ENCODE measurements around the gene DDX41.

The DDX41 gene

DNA sequence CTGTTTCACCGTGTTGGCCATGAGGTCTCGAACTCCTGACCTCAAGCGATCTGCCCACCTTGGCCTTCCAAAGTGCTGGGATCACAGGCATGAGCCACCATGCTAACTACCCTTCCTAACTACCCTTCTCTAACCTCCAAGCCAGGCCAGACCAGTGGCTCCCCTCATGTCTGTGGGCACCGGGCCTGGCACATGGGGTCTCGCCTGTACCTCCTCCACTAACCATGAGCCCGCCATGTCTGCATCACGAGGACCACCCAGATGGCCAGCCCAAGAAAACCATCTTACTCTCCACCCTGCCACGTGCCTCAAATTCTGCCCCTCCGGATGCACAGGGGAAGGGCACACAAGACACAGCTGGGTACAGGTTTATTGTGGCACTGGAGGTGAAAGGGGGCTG is 33.7 kb downstream of the DDX41 start:
- no peak for DNase-seq

DNA sequence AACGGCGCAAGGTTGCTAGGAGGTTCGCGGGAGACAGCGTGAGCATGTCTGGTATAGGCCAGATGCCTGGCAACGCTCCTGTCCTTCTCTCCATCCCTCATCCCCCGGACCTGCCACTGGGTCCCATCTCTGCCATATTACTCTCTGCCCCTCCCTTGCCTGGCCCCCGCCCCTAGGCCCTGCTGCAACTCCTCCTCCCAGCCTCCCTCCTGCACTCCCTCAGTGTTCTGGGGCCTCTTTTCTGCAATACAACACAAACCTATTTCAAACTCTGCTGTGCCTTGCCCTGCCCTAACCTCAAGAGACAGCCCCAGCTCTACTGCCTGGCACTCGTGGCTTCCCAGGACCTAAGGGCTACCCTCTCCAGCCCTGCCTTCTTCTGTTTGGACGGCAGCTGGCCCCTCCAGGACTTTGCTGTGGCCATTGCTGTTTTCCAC is 34.4 kb downstream of the DDX41 start:
- DNase-seq: no peak

DNA sequence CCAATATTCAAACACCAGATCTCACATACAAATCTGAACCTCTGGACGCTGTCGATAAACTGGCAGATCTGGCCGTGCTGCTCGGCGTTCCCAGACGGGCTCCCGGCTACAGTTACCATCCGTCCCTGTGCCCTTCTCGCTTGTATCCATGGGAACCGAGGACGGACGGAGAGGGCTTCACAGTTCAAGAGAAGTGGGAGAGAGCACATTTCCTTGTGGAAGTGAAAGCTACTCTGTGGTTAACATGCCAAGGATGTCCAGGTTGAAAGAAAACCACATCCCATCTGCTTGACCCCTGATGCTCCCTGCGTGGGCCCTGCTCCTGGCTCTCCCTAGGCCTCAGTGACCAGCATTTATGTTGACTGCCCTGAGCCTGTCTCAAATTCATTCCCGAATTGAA is 37.0 kb downstream of the DDX41 start:
- peak; percentile 98 for DNase-seq

DNA sequence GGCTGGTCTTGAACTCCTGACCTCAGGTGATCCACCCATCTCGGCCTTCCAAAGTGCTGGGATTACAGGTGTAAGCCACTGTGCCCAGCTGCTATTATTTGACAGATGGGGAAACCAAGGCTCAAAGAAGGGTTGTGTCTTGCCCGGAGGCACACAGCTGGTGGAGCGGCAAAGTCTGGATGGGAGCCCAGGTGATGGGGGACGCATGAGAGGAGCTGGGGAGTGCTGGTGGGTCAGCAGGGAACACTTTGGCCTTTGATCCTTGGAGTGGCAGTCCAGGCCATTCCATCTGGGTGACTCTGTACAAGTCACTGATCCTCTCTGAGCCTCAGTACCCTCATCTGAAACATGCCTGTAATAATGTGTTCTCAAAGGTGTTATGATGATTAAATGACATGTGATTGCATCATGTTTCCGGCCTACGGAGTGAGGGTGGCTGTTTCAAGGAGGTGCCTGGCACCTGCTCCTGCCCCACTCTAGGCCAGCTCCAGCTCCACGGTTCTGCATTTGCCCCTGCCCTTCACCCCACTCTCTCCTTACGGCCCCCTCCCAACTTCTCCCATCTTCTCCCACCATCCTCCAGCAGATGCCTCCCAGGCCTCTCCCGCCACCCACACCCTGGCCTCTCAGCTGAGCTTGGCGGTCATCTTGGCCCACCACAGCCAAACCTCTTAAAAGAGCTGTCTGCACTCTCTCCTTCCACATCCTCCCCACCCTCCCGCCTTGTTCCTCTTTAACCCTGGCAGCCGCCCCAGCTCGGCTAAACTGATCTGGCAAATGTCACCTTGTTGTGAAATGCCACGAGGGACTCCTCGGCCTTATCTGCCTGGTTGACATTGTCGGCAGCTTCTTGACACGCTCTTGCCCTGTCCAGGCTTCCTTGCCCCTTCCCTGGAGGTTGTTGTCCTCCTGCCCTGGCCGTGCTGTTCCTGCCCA is 37.8 kb downstream of the DDX41 start:
- peak; percentile 96 for DNase-seq

DNA sequence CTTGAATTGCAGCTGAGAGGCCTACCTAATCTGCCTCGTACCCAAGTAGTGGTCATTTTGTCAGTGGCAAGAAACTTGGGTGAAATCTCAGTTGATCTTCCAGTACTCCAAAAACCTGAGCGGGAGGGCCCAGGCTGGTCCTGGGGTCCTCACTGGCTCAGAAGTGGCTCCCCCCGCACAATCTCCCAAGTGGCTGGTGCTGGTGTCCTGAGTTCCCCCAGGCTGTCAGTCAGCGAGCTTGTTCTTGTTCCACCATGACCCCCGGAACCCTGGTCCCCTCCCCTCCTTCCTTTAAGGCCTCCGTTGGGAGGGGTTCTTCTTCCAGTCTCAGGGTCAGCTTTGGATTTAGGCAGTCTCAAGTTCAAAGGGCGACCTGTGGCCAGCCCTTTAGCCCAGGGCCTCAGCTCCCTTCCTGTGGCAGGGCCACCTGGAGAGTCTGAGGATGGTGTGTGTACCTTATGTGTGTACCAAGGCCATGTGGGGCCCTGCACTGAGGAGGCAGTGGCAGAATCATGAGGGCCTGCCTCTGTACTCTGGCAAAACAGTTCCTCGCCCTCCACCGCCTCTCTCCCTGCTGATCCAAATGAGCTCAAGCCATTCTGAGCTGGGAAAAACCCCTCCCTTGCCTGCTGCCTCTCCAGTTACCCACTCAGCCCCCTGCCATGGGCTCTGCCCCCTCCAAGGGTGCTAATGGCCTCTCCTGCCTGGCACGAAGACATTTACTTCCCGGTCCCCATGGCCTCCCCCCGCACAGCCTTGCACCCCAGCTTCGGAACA is 38.9 kb downstream of the DDX41 start:
- no peak for DNase-seq

DNA sequence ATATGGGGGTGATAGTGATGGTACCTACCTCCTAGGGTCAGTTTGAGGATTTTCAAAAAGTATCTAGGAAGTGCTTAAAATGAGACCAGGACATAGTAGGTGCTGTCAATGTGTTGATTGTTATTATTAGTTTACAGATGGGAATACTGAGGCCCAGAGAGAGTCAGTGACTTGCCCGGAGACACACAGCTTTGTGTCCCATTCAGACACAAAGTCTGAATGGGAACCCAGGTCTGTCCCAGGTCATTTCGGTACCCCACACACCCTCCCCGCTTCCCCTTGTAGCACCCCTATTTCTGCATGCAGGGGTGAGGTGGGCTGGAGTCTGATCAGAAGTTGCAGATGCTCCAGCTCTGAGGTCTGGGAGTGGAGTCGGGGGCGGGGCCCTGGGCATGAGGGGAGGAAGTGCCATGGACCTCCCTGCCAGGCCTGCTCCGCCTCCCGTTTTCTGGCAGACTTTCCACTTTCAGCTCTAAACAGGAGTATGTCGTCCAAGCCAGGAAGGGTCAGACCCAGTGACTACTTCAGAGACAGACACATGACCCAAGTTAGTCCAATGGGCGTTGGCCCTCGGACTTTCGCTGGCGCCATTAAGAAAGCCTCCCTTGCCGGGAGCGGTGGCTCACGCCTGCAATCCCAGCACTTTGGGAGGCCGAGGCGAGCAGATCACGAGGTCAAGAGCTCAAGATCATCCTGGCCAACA is 40.1 kb downstream of the DDX41 start:
- no peak for DNase-seq

DNA sequence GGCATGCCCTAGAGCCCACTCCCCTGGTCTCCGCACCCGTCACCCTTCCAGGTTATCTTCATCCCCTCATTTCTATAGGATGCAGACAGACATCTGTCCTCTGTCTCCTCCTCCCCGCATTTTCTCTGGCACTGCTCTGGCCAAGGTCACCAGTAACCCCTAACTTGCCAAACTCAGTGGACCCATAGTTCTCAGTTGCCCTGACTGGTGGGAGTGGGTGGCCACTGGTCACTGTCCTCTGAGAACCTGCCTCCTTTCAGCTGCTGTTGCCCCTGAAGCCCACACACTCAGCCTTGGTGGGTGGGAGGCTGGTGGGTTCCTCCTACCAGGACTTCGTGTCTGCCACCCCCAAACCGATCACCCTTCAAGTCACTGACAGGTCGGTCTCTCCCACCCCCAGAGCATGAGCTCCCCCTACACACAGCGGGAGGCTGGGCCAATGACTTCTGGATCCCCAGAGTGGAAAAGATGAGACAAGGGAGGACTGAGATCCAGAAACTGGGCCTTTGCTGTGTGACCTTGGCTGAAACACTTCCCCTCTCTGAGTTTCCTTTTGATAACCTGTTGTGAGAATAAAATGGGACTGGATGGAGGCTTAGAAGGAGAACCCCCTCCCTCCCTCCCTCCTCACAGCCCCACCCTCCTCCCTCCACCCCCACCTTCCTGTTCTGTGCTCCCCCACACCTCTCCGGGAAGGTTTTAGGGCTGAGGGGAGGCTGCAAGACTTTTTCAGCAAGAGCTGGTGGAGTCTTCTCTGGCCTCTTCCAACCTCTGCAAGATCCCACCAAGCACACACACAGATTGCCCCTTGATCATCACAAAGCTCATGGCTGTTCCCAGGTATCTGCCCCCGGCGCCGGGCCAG is 41.0 kb downstream of the DDX41 start:
- DNase-seq: no peak

DNA sequence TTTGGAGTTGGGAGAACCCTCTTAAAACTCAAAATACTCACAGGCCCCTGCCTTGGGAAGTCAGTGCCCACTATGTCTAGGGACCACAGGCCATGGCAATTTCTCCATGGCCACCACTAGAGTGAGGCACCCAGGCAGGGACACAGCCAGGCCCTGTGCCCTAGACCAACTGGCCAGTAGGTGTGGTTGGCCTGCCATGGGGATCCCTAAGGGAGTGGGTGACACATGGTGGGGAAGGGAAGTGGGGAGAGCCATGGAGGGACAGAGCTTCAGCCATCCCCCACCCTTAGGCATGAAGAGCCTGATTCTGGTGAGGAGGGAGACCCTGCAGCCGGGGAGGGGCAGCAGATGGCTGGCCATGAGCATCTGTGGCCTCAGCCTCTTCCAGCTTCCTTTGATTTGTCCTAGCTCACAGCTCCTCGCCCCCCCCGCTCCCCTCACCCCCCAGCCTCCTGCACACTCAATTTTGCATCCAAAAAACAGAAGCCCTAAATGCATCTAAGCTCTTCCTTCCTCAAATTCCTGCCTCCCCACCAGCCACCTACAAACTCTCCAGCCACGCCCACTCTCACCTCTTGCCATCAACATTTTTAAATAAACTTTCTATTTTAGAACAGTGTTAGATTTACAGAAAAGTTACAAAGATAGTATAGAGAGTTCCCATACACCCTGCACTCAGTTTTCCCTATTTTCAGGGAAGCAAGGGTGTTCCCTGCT is 41.8 kb downstream of the DDX41 start:
- DNase-seq: no peak

DNA sequence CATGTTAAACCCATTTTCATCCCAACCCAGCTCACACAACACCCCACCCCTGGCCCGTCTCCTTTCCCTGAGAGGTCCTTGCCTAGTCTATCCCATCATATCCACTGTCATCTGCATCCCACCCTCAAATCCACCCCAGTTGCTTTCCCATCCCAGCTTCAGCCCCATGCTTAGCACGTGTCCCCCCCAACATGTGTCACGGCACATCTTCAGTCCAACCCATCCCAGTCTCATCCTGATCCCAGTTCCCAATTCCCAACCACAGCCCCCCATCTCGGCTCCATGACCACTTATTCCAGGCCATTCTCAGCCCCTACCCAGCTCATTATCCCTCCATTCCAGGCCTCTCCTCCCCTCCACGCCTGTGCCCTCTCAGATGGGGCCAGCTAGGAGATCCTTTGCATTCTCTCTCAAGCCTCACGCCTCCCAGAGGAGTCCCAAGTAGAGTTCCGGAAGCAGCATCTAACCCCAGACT is 42.7 kb downstream of the DDX41 start:
- DNase-seq: no peak

DNA sequence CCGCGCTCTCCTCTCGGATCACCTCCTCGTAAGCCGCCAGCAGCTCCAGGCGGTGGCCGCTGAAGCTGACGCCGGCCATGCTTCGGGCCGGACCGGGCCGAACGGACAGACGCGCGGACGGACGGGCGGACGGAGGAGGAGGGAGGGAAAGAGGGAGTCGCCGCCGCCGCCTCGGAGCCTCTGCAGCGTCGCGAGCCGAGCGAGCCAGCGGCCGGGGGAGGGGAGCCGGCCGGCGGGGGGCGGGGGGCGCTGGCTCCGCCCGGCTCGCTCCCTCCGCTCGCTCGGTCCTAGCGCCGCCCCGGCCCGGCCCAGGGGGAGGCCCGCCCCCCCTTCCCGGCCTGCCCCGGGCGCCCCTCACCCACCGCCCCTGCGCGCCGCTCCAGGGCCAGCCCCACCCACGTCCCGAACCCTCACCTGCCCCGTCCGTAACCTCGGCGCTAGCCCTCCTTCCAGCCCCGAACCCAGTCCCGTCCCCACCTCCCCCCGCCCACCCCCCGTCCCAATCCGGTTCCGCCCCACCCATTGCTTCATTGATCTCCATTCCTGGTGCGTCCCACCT is 43.2 kb downstream of the DDX41 start, which contains the start of gene DBN1:
TSS of gene DBN1 (minus strand) at position 192 of the 559 bp plus-strand sequence. CDS start at position 79, 113 bp downstream.
- no peak for DNase-seq

DNA sequence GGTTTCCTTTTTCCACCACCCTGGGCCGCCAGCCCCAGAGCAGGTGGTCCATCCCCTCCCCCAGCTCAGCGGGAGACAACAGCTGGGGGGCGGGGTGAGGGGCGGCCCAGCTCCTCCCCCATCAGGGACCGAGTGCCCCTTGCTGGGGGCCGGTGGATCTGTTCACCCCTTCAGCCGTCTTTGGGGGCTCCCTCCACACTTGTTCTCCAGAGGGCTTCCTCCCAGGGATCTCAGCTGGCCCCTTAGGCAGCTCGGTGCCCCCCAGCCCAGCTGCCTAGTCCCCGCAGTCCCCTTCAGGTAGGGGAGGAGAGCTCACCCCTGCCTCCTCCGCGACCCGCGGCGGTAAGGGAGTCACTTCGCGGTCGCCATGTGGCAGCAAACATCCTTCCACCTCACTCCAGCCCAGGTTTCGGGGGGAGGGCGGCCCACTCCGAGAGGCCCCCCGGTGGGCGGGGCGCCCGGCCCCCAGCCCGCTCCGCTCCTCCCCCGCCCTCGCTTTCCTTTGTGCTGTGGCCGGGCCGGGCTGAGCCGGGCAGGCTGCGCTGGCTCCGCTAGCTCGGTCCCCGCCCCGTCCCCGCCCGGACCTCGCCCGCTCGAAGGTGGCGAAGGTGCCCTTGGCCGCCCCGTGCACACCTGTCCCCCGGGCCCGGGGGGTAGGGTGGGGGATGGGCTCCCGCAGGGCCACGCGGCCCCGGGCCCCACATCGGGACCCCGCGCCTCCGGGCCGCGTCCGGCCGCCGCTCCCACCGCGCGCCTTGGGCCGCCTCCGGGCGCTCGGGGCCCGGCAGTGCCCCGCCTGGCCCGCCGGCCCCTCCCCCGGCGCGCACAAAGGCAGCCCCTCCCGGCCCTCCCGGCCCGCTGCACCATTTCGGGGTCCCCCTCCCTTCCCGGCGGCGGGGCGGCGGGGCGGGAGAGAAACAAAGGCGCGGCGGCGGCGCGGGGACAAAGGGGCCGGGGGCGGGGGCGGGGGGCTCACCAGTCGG is 44.0 kb downstream of the DDX41 start:
- DNase-seq: no peak

DNA sequence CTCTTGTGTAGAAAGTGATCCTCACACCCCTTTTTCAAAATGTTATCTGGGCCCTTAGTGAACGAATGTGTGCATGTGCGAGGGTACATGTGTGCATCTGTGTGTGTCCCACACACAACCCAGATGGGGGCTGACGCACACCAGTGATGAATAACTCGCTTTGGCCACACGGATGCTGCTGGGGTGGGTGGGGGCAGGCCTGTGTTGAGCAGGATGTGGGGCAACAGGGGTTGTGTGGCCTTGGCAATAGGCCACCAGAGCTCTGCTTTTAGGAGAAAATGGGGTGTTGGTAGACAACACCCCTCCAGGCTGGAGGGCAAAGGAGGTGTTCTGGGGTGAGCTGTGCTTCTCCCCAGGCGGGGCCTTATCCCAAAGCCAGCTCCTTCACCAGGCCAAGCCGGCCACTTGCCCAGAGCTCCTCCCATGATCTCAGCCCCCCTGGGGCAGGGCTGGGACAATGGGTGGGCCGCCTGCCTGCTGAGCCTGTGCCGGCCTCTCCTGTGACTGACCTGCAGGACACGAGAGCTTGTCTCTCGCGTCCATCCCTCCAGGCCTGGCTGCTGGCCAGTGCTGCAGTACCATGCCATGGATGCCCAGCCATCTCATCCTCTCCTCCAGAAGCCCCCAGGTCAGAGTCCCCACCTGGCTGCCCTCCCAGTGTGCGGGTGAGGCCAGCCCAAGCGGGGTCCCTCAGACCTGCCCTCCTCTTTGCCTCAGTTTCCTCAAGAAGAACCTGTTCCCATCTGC is 45.0 kb downstream of the DDX41 start:
- no peak for DNase-seq

DNA sequence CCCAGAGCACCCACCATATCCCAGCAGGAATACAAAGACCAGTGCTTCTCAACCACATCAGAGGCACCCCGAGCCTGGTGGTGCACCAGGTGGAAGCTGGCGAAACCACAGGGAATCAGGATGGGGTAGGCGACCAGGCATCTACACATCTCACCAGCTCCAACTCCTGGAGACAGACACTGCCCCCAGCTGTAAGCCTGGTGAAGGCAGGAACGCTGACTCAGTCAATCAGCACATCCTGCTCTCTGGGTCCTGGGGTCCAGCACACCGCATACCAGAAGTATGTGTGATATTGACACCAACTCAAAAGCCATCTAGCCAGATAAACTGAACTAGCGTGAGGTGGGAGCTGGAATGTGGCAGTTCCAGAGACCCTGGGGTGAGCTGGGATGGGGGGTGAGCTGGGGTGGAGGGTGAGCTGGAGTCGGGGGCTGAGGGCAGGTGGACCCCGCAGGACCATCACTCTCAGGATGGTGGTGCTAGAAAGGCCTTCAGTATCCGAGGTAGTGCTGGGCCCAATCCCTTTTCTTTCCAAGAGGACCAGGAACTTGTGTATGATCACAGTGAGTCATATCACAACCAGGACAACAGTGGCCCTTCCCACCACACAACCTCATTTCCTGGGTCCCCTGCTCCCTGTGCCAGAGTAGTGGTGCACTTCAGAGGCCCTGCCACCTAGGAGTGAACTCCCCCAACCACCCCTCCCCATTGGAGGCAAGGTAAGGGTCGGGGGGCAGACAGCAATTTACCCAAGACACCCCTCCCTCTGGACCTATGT is 45.8 kb downstream of the DDX41 start:
- DNase-seq: no peak

DNA sequence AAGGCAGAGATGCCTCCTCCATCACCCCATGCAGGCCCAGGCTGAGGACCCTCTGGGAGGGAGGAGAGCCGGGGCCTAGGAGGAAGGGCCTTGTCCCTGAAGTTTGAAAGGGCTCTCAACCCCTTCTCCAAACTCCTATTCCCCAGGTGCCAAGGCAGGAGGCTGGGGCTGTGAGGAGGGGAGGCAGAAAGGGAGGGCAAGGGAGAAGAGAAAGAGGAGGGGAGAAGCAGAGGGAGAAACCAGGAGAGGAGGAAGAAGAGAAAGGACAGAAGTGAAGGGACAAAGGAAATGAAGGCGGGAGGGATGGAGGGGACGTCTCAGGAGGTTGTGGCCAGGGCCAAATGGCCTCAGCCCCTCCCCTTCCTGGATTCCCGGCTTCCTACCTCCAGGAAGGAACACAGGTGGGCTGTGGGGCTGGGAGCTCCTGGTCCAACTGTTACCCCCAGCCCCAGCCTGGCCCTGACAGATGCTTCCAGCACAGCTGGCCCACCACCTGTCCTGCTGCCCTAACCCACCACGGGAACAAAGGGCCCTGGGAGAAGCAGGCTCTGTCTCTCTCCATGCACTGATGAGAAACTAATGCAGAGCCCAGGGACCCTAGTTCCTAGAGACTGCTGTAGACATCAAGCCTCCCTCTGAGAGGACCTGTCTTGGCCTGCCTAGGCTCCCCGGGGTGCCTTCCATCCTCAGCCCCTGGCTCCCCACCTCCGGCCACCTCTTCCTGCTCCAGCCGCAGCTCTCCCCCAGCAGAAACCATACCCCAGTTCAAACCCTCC is 46.8 kb downstream of the DDX41 start:
- DNase-seq: no peak

DNA sequence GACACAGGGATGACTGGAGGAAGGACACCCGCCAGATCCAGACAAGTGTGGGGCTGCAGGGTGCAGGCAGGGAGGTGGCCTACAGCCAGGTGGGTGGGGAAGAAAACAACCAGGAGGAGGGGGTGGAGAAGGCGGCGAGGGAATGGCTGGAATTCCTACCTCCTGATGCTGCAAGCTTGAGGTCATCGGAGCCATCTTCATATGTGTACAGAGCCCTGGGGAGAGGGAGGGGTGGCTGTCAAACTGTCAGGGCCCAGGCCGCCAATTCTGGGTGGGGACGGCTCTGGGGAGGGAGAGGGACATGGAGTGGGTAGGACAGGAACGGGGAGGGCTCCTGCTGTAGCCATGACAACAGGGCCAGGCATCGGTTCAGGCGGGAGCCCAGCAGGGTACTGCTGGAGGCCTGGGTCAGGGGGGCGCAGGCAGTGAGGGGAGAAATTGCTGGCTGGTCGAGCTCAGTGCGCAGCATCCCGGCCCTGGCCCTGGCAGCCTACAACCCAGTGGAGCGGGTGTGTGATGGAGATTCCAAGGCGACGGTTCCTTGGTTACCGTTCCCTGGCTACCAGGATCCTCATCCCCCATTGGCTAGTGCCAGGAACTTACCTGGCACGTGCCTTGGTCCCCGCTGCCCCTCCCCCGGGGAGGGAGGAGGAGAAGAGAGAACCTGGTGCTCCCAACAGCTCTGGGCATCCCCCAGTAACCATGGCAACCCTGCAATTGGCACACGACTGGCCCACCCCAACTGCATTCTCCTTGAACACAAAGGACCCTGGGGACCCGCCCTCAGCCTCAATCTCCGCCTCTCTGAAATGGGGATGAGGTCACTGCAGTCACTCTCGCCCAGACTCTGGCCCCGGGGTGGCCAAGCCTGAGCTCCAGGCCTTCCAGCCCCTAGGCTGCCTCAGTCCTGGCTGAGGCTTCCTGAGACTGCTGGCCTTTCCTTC is 47.8 kb downstream of the DDX41 start:
- no peak for DNase-seq

DNA sequence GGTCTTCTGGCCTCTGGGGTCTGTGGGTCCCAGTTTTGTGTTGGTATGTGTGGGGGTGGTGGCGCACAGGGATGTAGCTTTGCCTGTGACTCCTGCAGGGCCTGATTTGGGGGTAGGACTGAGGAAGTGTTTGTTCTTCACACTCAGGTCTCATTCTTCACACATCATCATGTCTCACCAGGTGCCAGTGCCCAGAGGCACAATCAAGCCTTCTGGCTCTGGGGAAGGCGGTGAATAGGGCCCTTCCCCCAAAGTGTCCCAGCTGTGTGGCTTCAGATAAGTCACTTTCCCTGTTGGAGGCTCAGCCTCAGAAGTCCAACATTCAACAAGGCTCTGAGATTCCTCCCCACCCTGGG is 48.5 kb downstream of the DDX41 start:
- DNase-seq: no peak
